ENCODE data around the gene TARS1. TPM values are rescaled to one million over a fixed set of nuclear protein-coding genes. Genes with fewer than 3 reads are reported as not detected.

Gene TARS1
- 100 to 1,000 TPM; 192 to 195 TPM for total RNA-seq

DNA sequence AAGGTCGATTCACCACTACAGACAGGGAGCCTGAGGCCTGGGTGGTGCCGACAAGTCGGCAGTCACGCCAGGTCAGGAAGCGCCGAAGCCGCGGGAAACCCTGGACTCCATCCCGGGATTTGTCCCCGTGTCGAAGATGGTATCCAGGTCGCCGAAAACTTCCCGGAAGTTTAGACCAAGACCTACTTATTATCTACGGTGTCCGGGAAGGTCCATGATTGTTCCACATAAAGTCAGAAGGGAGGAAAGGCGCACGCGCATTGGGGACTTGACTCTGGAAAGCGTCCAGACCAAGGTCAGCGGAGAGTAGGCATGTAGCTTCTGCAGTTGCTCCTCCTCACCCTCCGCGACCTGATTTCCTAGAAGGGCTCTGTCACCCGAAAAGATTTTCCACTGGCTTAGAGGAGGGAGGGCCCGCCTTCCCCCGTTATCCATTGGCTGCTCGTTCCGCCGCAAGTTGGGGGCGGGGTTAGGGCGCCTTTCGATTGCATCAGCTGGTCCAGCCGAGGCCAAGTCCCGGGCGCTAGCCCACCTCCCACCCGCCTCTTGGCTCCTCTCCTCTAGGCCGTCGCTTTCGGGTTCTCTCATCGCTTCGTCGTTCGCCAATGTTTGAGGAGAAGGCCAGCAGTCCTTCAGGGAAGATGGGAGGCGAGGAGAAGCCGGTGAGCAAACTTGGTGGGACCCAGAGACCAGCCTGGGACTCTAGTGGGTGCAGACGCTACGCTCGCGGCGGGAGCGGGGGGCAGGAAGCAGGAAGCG lies at the start of gene TARS1:
Gene TARS1, plus strand, starts transcription at position 484 of the 759 bp plus-strand sequence. Its CDS starts 122 bp downstream, at position 606.
- H3K36me3 Mint-ChIP-seq, result peaks cover 12 to 25% of the 10 kb centered on the region in 2 donors
- peak; percentile 96 to 97 for ATAC-seq
- no peaks in the 10 kb centered on the region for H3K9me3 Mint-ChIP-seq
- H3K27ac Mint-ChIP-seq, result no peak within 1 kb of the TSS
- peak; percentile 91 to 98 for DNase-seq (ENCODE audit: low spot score in 2 of 2)

GRCh38 chr5:33398501-33398900 lies 42.3 kb upstream of the TARS1 start:
- DNase-seq (ENCODE audit: low spot score in 2 of 2), result no peak
- H3K36me3 Mint-ChIP-seq, result no peaks in the 10 kb centered on the region
- peaks cover 0 to 5% of the 10 kb centered on the region in 2 donors for H3K9me3 Mint-ChIP-seq
- no peak overlapping the region for H3K27ac Mint-ChIP-seq
- ATAC-seq, result no peak

- no peak overlapping the region for H3K27ac Mint-ChIP-seq
- no peak for DNase-seq (ENCODE audit: low spot score in 2 of 2)
- peaks cover 0 to 4% of the 10 kb centered on the region in 2 donors for H3K36me3 Mint-ChIP-seq
- peaks cover 5% of the 10 kb centered on the region in 2 donors for H3K9me3 Mint-ChIP-seq
- no peak for ATAC-seq
Observed at GRCh38 chr5:33400675-33401074, 40.1 kb upstream of the TARS1 start.

GRCh38 chr5:33401482-33402390 lies 39.0 kb upstream of the TARS1 start:
- H3K9me3 Mint-ChIP-seq, result peaks cover 5% of the 10 kb centered on the region in 2 donors
- no peak for DNase-seq (ENCODE audit: low spot score in 2 of 2)
- no peak overlapping the region for H3K27ac Mint-ChIP-seq
- H3K36me3 Mint-ChIP-seq, result peaks cover 0 to 4% of the 10 kb centered on the region in 2 donors
- no peak for ATAC-seq

DNA sequence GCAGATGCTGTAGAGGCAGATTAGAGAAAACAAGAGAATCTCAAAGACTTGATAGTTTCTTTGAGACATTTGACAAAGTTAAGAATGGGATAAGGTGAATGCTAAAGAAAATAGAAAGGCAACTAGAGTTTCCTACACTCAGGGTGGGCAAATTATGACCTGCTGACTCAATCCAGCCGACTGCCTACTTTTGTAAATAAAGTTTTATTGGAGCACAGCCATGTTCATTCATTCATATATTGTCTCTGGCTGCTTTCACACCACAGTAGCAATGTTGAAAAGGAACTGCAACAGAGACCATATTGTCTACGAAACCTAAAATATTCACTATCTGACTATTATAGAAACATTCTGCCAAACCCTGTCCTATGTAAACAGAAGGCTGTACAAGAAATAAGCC lies 37.6 kb upstream of the TARS1 start:
- no peak overlapping the region for H3K27ac Mint-ChIP-seq
- H3K9me3 Mint-ChIP-seq, result peaks cover 5% of the 10 kb centered on the region in 2 donors
- ATAC-seq, result no peak
- H3K36me3 Mint-ChIP-seq, result peaks cover 0 to 4% of the 10 kb centered on the region in 2 donors
- DNase-seq (ENCODE audit: low spot score in 2 of 2), result no peak

GRCh38 chr5:33408816-33409215 lies 31.9 kb upstream of the TARS1 start:
- peaks cover 0 to 4% of the 10 kb centered on the region in 2 donors for H3K36me3 Mint-ChIP-seq
- DNase-seq (ENCODE audit: low spot score in 2 of 2), result no peak
- H3K27ac Mint-ChIP-seq, result no peak overlapping the region
- no peak for ATAC-seq
- H3K9me3 Mint-ChIP-seq, result peaks cover 5% of the 10 kb centered on the region in 2 donors

DNA sequence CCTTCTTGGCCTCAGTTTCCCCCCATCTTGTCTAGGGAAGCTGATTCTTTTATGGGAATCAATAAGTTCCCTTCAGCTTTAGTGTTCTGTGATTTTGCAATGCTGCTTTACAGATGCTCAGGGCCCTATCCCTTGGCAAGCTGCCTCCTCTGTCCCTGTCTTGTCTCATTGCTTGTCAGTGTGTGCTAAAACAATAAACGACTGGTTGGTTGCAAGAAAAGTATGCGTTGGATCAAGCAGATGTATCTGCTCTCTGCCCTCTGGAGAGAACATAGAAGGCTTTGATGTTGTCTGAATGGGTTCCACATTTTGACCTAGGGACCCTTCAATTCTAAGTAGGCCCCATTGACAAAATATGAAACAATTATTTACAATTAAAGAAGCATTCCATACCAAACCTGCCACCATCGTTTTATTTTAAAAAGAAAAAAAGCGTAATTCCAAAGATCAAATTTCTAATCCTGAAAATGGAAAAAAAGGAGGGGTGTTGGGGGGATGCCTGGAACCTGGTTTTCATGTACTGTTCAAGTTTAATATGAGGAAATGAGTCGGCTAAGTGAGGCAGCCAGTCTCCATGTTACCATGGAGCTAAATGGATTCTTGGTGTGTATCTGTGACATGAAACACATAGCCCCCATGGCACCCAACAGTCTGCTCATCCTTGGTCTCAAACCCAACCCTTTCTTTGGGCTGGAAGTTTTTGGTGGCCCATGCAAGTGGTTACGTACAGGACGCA lies 31.2 kb upstream of the TARS1 start:
- H3K27ac Mint-ChIP-seq, result no peak overlapping the region
- peaks cover 5% of the 10 kb centered on the region in 2 donors for H3K9me3 Mint-ChIP-seq
- no peak for ATAC-seq
- H3K36me3 Mint-ChIP-seq, result peaks cover 0 to 4% of the 10 kb centered on the region in 2 donors
- no peak for DNase-seq (ENCODE audit: low spot score in 2 of 2)

- H3K36me3 Mint-ChIP-seq, result no peaks in the 10 kb centered on the region
- H3K27ac Mint-ChIP-seq, result no peak overlapping the region
- ATAC-seq, result no peak
- no peaks in the 10 kb centered on the region for H3K9me3 Mint-ChIP-seq
- no peak for DNase-seq (ENCODE audit: low spot score in 2 of 2)
Observed at GRCh38 chr5:33410221-33410620, 30.5 kb upstream of the TARS1 start.

- no peaks in the 10 kb centered on the region for H3K9me3 Mint-ChIP-seq
- ATAC-seq (no peak), DNase-seq (ENCODE audit: low spot score in 2 of 2) (no peak)
- no peaks in the 10 kb centered on the region for H3K36me3 Mint-ChIP-seq
- no peak overlapping the region for H3K27ac Mint-ChIP-seq
Observed at GRCh38 chr5:33411498-33411897, 29.3 kb upstream of the TARS1 start.

GRCh38 chr5:33415811-33416354 lies 24.9 kb upstream of the TARS1 start:
- no peak for ATAC-seq
- no peak overlapping the region for H3K27ac Mint-ChIP-seq
- no peaks in the 10 kb centered on the region for H3K36me3 Mint-ChIP-seq
- H3K9me3 Mint-ChIP-seq, result no peaks in the 10 kb centered on the region
- no peak for DNase-seq (ENCODE audit: low spot score in 2 of 2)

GRCh38 chr5:33417632-33418031 lies 23.1 kb upstream of the TARS1 start:
- no peak for DNase-seq (ENCODE audit: low spot score in 2 of 2)
- Mint-ChIP-seq H3K36me3 (no peaks in the 10 kb centered on the region), H3K27ac (no peak overlapping the region), H3K9me3 (no peaks in the 10 kb centered on the region)
- ATAC-seq, result no peak

DNA sequence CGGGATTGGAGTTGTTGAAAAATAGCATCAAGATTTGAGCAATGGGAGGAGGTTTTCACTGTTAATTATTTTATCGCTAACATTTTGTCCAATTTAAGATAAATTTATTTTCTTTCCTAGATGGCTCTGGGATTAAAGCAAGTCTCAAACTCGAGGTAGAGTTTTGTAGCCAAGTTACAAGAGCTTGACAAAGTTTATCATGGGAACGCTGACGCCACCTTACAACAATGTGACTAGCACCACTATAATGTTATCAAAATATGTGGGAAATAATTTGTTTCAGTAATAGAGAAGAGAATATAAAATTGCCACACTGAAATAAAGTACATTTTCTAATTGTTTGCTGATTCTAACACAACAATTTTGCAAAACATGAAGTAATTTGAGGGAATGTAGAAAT lies 19.8 kb upstream of the TARS1 start:
- Mint-ChIP-seq H3K36me3 (no peaks in the 10 kb centered on the region), H3K9me3 (no peaks in the 10 kb centered on the region), H3K27ac (no peak overlapping the region)
- DNase-seq (ENCODE audit: low spot score in 2 of 2) (no peak), ATAC-seq (no peak)

DNA sequence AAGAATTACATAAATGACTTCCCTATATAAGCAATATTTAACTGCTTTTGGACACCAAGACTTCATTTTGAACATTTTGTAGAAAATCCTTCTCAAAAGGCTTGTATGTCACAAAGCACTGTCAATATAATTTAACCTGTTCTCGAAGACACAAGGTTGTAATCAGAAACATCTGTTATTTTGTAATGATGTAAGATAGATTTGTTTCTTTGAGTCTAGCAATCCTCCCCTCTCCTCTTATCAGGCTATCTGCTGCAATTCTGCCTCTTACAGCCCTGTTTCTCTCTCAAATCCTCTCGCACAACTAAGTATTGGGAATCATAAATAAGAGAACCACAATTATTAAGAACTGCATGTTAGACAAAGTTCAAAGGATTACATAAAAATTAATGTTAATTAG lies 18.6 kb upstream of the TARS1 start:
- ATAC-seq (no peak), DNase-seq (ENCODE audit: low spot score in 2 of 2) (no peak)
- Mint-ChIP-seq H3K27ac (no peak overlapping the region), H3K36me3 (no peaks in the 10 kb centered on the region), H3K9me3 (no peaks in the 10 kb centered on the region)

DNA sequence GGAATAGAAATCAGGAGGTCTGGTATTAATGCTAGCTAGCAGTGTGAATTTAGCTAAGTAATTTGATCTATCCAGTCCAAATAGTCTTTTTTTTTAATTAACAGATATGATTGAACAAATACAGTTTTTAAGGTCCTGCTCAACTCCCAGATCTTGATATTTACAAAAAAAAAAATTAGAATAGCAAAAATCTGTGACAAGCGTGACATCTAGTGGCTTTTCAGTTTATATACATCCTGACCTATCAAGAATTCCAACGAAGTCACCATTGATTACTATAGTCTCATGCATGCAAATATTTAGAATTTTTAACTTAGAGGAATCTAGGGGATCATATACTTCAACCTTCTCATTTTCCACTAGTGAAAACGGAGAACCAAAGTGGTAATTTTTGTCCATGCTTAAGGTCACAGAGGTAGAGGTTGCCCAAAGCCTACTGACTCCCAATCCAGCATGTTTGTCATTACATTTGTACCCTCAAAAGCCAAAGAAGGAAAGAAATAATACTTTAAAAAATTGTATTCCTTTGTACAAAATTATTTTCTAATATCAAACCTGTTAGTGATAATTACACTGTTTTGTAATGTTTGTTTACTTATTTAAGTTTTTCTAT lies 17.6 kb upstream of the TARS1 start:
- no peak overlapping the region for H3K27ac Mint-ChIP-seq
- H3K9me3 Mint-ChIP-seq, result no peaks in the 10 kb centered on the region
- ATAC-seq, result no peak
- no peaks in the 10 kb centered on the region for H3K36me3 Mint-ChIP-seq
- DNase-seq (ENCODE audit: low spot score in 2 of 2), result no peak

GRCh38 chr5:33425314-33425713 lies 15.5 kb upstream of the TARS1 start:
- Mint-ChIP-seq H3K36me3 (peaks cover 0 to 5% of the 10 kb centered on the region in 2 donors), H3K9me3 (peaks cover 0 to 5% of the 10 kb centered on the region in 2 donors), H3K27ac (no peak overlapping the region)
- ATAC-seq (no peak), DNase-seq (ENCODE audit: low spot score in 2 of 2) (no peak)

DNA sequence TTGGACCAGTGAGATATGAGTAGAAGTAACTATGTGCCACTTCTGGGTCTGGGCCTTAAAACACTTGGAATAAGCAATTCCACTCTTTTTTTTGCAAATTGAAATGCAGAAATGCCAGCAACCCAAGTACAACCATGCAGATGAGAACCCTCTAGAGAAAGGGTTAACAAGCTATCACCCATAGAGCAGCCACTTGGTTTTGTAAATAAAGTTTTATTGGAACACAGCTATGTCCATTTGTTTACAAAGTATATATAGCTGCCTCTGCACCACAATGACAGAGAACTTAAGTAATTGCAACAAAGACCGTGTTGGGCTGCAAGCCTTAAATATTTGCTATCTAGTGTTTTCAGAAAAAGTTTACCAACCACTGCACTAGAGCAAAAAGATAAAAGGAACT lies 9.8 kb upstream of the TARS1 start:
- H3K9me3 Mint-ChIP-seq, result peaks cover 0 to 5% of the 10 kb centered on the region in 2 donors
- peaks cover 0 to 5% of the 10 kb centered on the region in 2 donors for H3K36me3 Mint-ChIP-seq
- ATAC-seq, result no peak
- DNase-seq (ENCODE audit: low spot score in 2 of 2), result no peak
- no peak overlapping the region for H3K27ac Mint-ChIP-seq
